Mammary epithelial cell (primary cell): ENCODE data around the gene MCAM.

Source experiments
- CTCF ChIP-seq, 2 donors: IDR thresholded peaks in 1 of 2; conservative IDR thresholded peaks in 1 of 2; 2 replicates each; pipeline ENCODE4 v1.5.1; 2011 to 2012; ENCODE audit warnings: inconsistent platforms in 2 of 2, low read length in 2 of 2, mild to moderate bottlenecking in 2 of 2, control low read depth in 1 of 2, low read depth in 1 of 2; ENCODE audit not compliant: insufficient read depth in 1 of 2; ENCODE audit errors: extremely low read depth in 1 of 2
- EZH2 ChIP-seq: IDR thresholded peaks from 2 replicates; pipeline ENCODE4 v1.6.1; 2012; ENCODE audit warnings: low read length, inconsistent platforms, borderline replicate concordance

DNA sequence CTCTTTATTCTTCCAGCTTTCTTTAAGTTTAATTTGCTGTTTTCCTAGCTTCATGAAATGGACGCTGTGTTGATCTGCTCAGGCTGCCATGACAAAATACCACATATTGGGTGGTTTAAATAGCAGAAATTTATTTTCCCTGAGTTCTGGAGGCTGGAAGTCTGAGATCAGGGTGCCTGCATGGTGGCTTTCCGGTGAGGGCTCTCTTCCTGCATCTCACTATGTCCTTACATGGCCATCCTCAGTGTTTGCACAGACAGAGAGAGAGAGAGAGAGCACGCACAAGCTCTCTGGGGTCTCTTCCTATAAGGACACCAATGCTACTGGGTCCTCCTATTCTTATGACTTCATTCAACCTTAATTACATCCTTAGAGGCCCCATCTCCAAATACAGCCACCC, 28.7 kb downstream of the MCAM start:
- TF ChIP-seq CTCF (conservative IDR thresholded peaks at IDR 0.05 in 1 of 2, IDR thresholded peaks at IDR 0.05 in 1 of 2; ENCODE audit: extremely low read depth in 1 of 2, insufficient read depth in 1 of 2, low read depth in 1 of 2, low read length in 2 of 2) (no peak), EZH2 (no peak)
